NB4 (cell line): ENCODE results near the gene RESP18.
A peak's percentile ranks its signal among the peaks of the same experiment; 100 is the strongest.
"Not testable (repeated sequence)": the region's sequence is repeated elsewhere in the genome, so short reads cannot be mapped to it uniquely, and the experiment has no call there.

Source experiments
- DNase-seq: peaks from one replicate; pipeline ENCODE4 v3.0.0; 2010; ENCODE audit warnings: low read depth
- H3K4me3 ChIP-seq: one replicate; pipeline ENCODE4 v1.5.1; 2011; ENCODE audit warnings: mild to moderate bottlenecking, low read depth, low read length, moderate library complexity
- MYC ChIP-seq: IDR thresholded peaks from 2 replicates; pipeline ENCODE4 v1.6.1; 2011; ENCODE audit warnings: low read depth, low read length
- POLR2A ChIP-seq: IDR thresholded peaks from 2 replicates; pipeline ENCODE4 v1.6.1; 2011; ENCODE audit warnings: mild to moderate bottlenecking; ENCODE audit not compliant: insufficient read length; ENCODE audit errors: extremely low read depth
- TF ChIP-seq, protein P1 (sequence below): IDR thresholded peaks from one replicate; pipeline ENCODE4 v1.5.1; 2012; ENCODE audit warnings: low read depth, low read length
- TF ChIP-seq, protein P2 (sequence below): IDR thresholded peaks from 2 replicates; pipeline ENCODE4 v1.6.1; 2011; ENCODE audit warnings: low read depth, low read length

RESP18 gene

DNA sequence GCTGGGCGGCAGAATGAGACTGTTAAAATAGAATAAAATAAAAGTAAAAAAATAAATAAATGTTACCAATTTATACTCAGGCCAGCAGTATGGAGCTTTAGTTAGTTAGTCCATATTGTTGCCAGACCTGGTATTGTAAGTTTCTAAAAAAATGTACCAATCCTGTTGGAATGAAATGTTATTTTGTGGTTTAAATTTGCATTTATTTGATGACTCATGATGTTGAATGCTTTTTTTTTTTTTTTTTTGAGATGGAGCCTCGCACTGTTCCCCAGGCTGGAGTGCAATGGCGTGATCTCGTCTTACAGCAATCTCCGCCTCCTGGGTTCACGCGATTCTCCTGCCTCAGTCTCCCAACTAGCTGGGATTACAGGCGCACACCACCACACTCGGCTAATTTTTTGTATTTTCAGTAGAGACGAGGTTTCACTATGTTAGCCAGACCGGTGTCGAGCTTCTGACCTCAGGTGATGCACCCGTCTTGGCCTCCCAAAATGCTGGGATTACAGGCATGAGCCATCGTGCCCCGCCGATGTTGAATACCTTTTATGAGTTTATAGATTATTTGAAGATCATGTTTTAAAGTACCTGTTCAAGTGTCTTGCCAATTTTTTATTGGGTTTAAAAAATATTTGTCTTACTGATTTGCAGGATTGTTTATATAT, 17.6 kb downstream of the RESP18 start:
- DNase-seq = no peak
- H3K4me3 ChIP-seq = no peak overlapping the region
- TF ChIP-seq, protein P1, sequence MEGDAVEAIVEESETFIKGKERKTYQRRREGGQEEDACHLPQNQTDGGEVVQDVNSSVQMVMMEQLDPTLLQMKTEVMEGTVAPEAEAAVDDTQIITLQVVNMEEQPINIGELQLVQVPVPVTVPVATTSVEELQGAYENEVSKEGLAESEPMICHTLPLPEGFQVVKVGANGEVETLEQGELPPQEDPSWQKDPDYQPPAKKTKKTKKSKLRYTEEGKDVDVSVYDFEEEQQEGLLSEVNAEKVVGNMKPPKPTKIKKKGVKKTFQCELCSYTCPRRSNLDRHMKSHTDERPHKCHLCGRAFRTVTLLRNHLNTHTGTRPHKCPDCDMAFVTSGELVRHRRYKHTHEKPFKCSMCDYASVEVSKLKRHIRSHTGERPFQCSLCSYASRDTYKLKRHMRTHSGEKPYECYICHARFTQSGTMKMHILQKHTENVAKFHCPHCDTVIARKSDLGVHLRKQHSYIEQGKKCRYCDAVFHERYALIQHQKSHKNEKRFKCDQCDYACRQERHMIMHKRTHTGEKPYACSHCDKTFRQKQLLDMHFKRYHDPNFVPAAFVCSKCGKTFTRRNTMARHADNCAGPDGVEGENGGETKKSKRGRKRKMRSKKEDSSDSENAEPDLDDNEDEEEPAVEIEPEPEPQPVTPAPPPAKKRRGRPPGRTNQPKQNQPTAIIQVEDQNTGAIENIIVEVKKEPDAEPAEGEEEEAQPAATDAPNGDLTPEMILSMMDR = no peak
- TF ChIP-seq POLR2A = no peak
- TF ChIP-seq, protein P2, sequence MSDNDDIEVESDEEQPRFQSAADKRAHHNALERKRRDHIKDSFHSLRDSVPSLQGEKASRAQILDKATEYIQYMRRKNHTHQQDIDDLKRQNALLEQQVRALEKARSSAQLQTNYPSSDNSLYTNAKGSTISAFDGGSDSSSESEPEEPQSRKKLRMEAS = no peak
- TF ChIP-seq MYC = no peak

DNA sequence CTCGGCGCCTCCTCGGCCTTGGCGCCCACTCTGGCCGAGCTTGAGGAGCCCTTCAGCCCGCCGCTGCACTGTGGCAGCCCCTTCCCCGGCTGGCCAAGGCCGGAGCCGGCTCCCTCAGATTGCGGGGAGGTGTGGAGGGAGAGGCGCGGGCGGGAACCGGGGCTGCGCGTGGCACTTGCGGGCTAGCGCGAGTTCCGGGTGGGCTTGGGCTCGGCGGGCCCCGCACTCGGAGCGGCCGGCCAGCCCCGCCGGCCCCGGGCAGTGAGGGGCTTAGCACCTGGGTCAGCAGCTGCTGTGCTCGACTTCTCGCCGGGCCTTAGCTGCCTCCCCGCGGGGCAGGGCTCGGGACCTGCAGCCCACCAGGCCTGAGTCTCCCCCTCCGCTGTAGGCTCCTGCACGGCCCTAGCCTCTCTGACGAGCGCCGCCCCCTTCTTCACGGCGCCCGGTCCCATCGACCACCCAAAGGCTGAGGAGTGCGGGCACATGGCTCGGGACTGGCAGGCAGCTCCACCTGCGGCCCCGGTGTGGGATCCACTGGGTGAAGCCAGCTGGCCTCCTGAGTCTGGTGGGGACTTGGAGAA, 19.8 kb downstream of the RESP18 start:
- H3K4me3 ChIP-seq, DNase-seq: not testable (repeated sequence)

DNA sequence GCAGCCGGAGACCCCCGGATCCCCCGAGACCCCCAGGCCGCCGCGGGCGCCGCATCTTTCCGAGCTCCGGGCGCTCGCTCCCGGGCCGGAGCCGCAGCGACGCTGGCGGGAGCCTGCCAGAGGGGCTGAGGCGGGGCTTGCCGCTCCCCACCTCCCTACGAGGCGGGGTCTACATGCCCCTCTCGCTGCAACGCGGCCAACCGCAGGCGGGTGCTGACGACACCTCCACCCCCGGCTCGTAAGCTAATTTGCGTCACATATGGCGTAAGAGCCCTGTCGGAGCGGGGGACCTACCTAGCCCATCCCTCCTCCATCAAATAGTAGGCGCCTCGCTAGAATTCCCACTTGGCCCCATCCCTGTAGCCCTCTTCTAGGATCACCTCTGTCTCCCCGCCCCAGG, 23.3 kb downstream of the RESP18 start, which contains the start of gene PTPRN:
PTPRN (minus strand) TSS at position 124 of the 400 bp plus-strand sequence; CDS start at position 55, 69 bp downstream.
- peak; percentile 41 for DNase-seq
- TF ChIP-seq, protein P2 = no peak
- TF ChIP-seq MYC (no peak), POLR2A (no peak)
- TF ChIP-seq, protein P1 = no peak
- no peak within 1 kb of the TSS for H3K4me3 ChIP-seq

DNA sequence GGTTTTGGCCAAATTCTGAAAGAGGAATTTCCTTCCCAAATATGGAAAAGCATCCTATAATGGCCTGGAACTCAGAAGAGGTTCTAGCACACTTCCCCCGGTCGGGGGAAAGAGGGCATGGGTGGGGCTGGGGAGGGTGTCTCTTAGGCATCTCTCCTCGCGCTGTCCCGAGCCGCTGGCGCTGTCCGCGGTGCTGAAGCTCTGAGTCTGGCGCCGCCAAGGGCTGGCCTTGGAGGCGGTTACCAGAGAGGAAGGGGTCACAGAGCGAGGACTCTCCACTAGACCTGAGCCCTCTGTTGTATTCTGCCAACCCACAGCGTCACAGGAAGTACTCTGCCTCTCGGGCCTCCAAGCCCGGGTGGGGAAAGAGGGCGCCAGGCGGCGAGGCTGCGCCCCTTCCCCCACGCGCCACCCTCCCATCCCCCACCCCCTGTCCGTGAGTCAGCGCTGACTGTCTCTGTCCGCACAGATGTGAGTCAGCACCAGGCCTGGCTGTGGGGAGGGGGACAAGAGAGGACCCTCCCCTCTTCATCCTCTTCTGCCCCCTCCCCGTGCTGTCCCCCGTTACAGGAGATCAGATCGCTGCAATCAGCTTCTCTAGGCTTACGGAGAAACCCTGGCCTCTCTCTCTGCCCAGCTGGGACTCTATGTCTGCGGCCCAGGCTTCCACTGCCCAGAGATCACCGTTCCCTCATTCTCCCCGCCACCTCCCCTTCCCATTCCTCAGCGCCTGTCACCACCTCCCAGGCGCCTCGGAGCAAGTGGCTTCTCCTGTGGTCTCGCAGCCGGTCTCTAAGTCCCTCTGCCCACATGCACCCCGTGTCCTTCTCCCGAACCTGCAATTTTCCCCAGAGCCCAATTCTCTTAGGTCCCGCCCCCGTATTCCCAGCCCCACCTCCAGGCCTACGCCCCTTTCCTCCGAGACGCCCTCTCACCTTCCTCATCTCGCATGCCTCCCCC, 24.1 kb downstream of the RESP18 start:
- no peak overlapping the region for H3K4me3 ChIP-seq
- TF ChIP-seq POLR2A = no peak
- TF ChIP-seq, protein P1 = peak; percentile 3
- no peak for TF ChIP-seq MYC
- peak; percentile 83 for DNase-seq

DNA sequence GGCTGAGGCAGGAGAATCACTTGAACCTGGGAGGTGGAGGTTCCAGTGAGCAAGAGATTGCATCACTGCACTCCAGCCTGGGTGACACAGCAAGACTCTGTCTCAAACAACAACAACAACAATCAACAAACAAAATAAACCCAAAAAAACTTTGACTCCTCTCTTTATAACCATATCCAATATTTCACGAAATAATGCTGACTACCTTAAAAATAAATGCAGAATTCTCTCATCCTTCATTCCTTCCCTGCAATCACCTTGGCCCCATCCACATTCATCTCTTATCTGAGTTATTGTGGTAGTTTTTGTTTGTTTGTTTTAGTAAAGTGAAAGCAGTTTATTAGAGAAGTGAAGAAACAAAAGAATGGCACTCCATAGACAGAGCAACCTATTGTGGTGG, 26.5 kb downstream of the RESP18 start:
- no peak overlapping the region for H3K4me3 ChIP-seq
- no peak for DNase-seq
- TF ChIP-seq POLR2A (no peak), MYC (no peak)
- TF ChIP-seq, protein P1 = no peak
- TF ChIP-seq, protein P2 = no peak

DNA sequence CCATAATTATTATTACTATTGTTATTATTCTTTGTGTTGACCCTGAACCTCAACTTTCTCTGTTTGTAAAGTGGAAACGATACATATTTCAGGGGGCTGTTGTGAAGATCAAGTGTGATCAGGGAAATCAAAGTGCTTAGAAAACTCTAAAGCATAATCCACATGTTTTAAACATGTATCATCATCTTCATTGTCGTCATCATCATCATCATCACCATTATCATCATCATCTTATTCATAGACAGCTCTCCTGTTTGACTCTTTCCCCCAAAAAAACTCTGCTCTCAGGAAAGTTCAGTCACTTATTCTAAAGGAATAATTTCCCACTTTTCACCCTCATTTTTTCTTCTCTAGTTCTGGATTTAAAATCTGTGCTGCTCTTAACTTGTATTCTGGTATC, 28.3 kb downstream of the RESP18 start:
- no peak for DNase-seq
- no peak overlapping the region for H3K4me3 ChIP-seq
- TF ChIP-seq, protein P1 = no peak
- no peak for TF ChIP-seq MYC
- TF ChIP-seq POLR2A = no peak
- TF ChIP-seq, protein P2 = no peak
